Muscle of leg (tissue), 11 donors: Measurements from ENCODE around the gene HAAO. TPM values are rescaled to one million over a fixed set of nuclear protein-coding genes. Genes with fewer than 3 reads are reported as not detected.

Experiments
- DNase-seq: peaks from one replicate; pipeline ENCODE4 v3.0.0; 2013
- H3K27ac ChIP-seq: one replicate; pipeline ENCODE4 v1.5.1; 2013; ENCODE audit warnings: mild to moderate bottlenecking, low read length, control low read depth
- H3K27me3 ChIP-seq: one replicate; pipeline ENCODE4 v1.6.1; 2013; ENCODE audit warnings: low read length; ENCODE audit not compliant: control insufficient read depth, insufficient read depth
- H3K36me3 ChIP-seq: one replicate; pipeline ENCODE4 v1.6.1; 2013; ENCODE audit warnings: low read length; ENCODE audit not compliant: control insufficient read depth, insufficient read depth
- H3K4me1 ChIP-seq: one replicate; pipeline ENCODE4 v1.6.1; 2013; ENCODE audit warnings: low read length; ENCODE audit not compliant: control insufficient read depth, insufficient read depth
- H3K4me3 ChIP-seq: one replicate; pipeline ENCODE4 v1.5.1; 2013; ENCODE audit warnings: low read length, control low read depth
- H3K9me3 ChIP-seq: replicated peaks from 2 replicates; pipeline ENCODE4 v1.6.1; 2013; ENCODE audit warnings: low read depth, low read length; ENCODE audit not compliant: control insufficient read depth
- WGBS: methylation state at CpG from one replicate; pipeline ENCODE4 v1.1.5; 2013; ENCODE audit warnings: missing lambda C conversion rate; ENCODE audit not compliant: insufficient coverage; 5-methylcytosine and 5-hydroxymethylcytosine counted together
- polyA plus RNA-seq, 8 donors: library from polyadenylated mRNA; unstranded; fragments of 120-200 nt; gene quantifications; one replicate each; pipeline versions ENCODE4 v1.2.1 to v1.2.3, GENCODE V29; 2013; ENCODE audit warnings: inconsistent platforms in 1 of 8, low replicate concordance in 1 of 8; ENCODE audit not compliant: insufficient read length in 8 of 8, insufficient read depth in 1 of 8
- total RNA-seq: library from RNA; stranded (reverse); fragments of 120-200 nt; gene quantifications from one replicate; pipeline ENCODE4 v1.2.4, GENCODE V29; 2013

The HAAO gene
- total and polyA plus RNA-seq, 9 donors, result 14.8 to 23.5 (median 18.6) TPM

GRCh38 chr2:42726680-42727079 lies 65.7 kb downstream of the HAAO start:
- H3K36me3 ChIP-seq, result peaks cover 4% of the 10 kb centered on the region
- no peak overlapping the region for H3K4me3 ChIP-seq
- DNase-seq, result no peak
- 91% methylated on average over 1 of the region's 2 CpGs for WGBS
- no peak overlapping the region for H3K27ac ChIP-seq
- peaks cover 3% of the 10 kb centered on the region for H3K4me1 ChIP-seq
- H3K9me3 ChIP-seq, result peaks cover 4% of the 10 kb centered on the region
- H3K27me3 ChIP-seq, result no peaks in the 10 kb centered on the region

- Histone ChIP-seq H3K9me3 (peaks cover 4% of the 10 kb centered on the region), H3K4me1 (peaks cover 3% of the 10 kb centered on the region), H3K27ac (no peak overlapping the region), H3K27me3 (no peaks in the 10 kb centered on the region), H3K4me3 (no peak overlapping the region), H3K36me3 (peaks cover 4% of the 10 kb centered on the region)
- DNase-seq, result peak; percentile 20
- 73% methylated on average over 2 of the region's 4 CpGs for WGBS
Measured at GRCh38 chr2:42725657-42726056, 66.7 kb downstream of the HAAO start.

- peaks cover 3% of the 10 kb centered on the region for H3K4me1 ChIP-seq
- 100% methylated on average over 1 of the region's 2 CpGs for WGBS
- H3K4me3 ChIP-seq, result no peak overlapping the region
- peaks cover 4% of the 10 kb centered on the region for H3K9me3 ChIP-seq
- H3K27ac ChIP-seq, result no peak overlapping the region
- H3K36me3 ChIP-seq, result peaks cover 4% of the 10 kb centered on the region
- peak; percentile 32 for DNase-seq
- no peaks in the 10 kb centered on the region for H3K27me3 ChIP-seq
Measured at GRCh38 chr2:42724886-42725285, 67.5 kb downstream of the HAAO start.

- H3K27ac ChIP-seq, result no peak overlapping the region
- H3K9me3 ChIP-seq, result no peaks in the 10 kb centered on the region
- peaks cover 4% of the 10 kb centered on the region for H3K36me3 ChIP-seq
- H3K27me3 ChIP-seq, result no peaks in the 10 kb centered on the region
- H3K4me1 ChIP-seq, result peaks cover 3% of the 10 kb centered on the region
- no peak overlapping the region for H3K4me3 ChIP-seq
- no peak for DNase-seq
Measured at GRCh38 chr2:42723465-42723864, 68.9 kb downstream of the HAAO start.

- Histone ChIP-seq H3K36me3 (peaks cover 4% of the 10 kb centered on the region), H3K27ac (no peak overlapping the region), H3K27me3 (no peaks in the 10 kb centered on the region), H3K9me3 (no peaks in the 10 kb centered on the region), H3K4me3 (no peak overlapping the region), H3K4me1 (peaks cover 3% of the 10 kb centered on the region)
- 80% methylated on average over 1 of the region's 7 CpGs for WGBS
- DNase-seq, result peak; percentile 61
Measured at GRCh38 chr2:42722320-42723190, 69.8 kb downstream of the HAAO start.

GRCh38 chr2:42721898-42722297 lies 70.5 kb downstream of the HAAO start:
- H3K4me1 ChIP-seq, result peaks cover 3% of the 10 kb centered on the region
- H3K27me3 ChIP-seq, result no peaks in the 10 kb centered on the region
- WGBS, result no CpG with 5 or more reads among the region's 2 CpGs
- H3K4me3 ChIP-seq, result no peak overlapping the region
- no peak for DNase-seq
- peaks cover 4% of the 10 kb centered on the region for H3K36me3 ChIP-seq
- no peaks in the 10 kb centered on the region for H3K9me3 ChIP-seq
- H3K27ac ChIP-seq, result no peak overlapping the region

Other genes starting within 250 kb of the HAAO start
- 22.5 TPM for gene MTA3, start 224.0 kb downstream of the HAAO start, total RNA-seq
- gene MTA3, start 224.0 kb downstream of the HAAO start, polyA plus RNA-seq, result 10 to 100 TPM; 24.0 to 37.9 (median 25.0) TPM
- gene OXER1, start 28.4 kb downstream of the HAAO start, total RNA-seq, result 2.2 TPM
- 1 to 10 TPM; 3.8 to 9.2 (median 6.6) TPM for gene OXER1, start 28.4 kb downstream of the HAAO start, polyA plus RNA-seq